GM23338 (cell line): ENCODE data around the gene PHLDA3. TPM values are rescaled to one million over a fixed set of nuclear protein-coding genes. Genes with fewer than 3 reads are reported as not detected.

Source experiments
- ATAC-seq: fragments of 200-7000 bp; cut with Tn5 transposase; 3 replicates; pipeline ENCODE4 v1.9.1; 2020
- DNase-seq: peaks from one replicate; pipeline ENCODE4 v3.0.0-alpha.2; 2015; ENCODE audit warnings: low spot score
- H2AFZ ChIP-seq: fragments of 200-600 bp; sonication (generic); 2 replicates; pipeline ENCODE4 v1.8.0; 2016; ENCODE audit warnings: antibody characterized with exemption, mild to moderate bottlenecking, moderate library complexity
- H3F3A ChIP-seq: fragments of 200-600 bp; sonication (generic); replicated peaks from 2 replicates; pipeline ENCODE4 v1.8.0; 2017; ENCODE audit warnings: antibody characterized with exemption, mixed run types, low read depth
- H3K27ac ChIP-seq: fragments of 200-600 bp; sonication (generic); 2 replicates; pipeline ENCODE4 v1.6.1; 2016; ENCODE audit warnings: low read depth
- H3K27me3 ChIP-seq: fragments of 200-600 bp; sonication (generic); 2 replicates; pipeline ENCODE4 v1.8.0; 2016; ENCODE audit warnings: mild to moderate bottlenecking, mixed run types, moderate library complexity; ENCODE audit not compliant: insufficient read depth
- H3K36me3 ChIP-seq: fragments of 200-600 bp; sonication (generic); 2 replicates; pipeline ENCODE4 v1.8.0; 2016; ENCODE audit warnings: mild to moderate bottlenecking; ENCODE audit not compliant: insufficient read depth
- H3K4me1 ChIP-seq: fragments of 200-600 bp; sonication (generic); 2 replicates; pipeline ENCODE4 v1.8.0; 2016; ENCODE audit warnings: mild to moderate bottlenecking, moderate library complexity; ENCODE audit not compliant: insufficient read depth
- H3K4me2 ChIP-seq: fragments of 200-600 bp; sonication (generic); 2 replicates; pipeline ENCODE4 v1.7.1; 2017; ENCODE audit warnings: mixed run types
- H3K4me3 ChIP-seq: fragments of 200-600 bp; sonication (generic); 2 replicates; pipeline ENCODE4 v1.6.1; 2016; ENCODE audit warnings: mixed run types
- H3K79me2 ChIP-seq: fragments of 200-600 bp; sonication (generic); replicated peaks from 2 replicates; pipeline ENCODE4 v1.8.0; 2017; ENCODE audit warnings: mild to moderate bottlenecking; ENCODE audit not compliant: insufficient read depth
- H3K9me2 ChIP-seq: fragments of 200-600 bp; sonication (generic); 2 replicates; pipeline ENCODE4 v1.8.0; 2017; ENCODE audit not compliant: insufficient read depth
- H4K20me1 ChIP-seq: fragments of 200-600 bp; sonication (generic); replicated peaks from 2 replicates; pipeline ENCODE4 v1.8.0; 2017; ENCODE audit warnings: mild to moderate bottlenecking; ENCODE audit not compliant: insufficient read depth
- H3K27ac Mint-ChIP-seq: 2 replicates; pipeline ENCODE4 v1.8.0; 2020; ENCODE audit warnings: inconsistent platforms, mild to moderate bottlenecking, moderate library complexity, mixed read lengths
- H3K27me3 Mint-ChIP-seq: 3 replicates; pipeline ENCODE4 v1.8.0; 2022; ENCODE audit warnings: low read depth, mild to moderate bottlenecking, moderate library complexity, mixed read lengths, inconsistent platforms; ENCODE audit not compliant: insufficient read depth, poor library complexity
- H3K36me3 Mint-ChIP-seq: 3 replicates; pipeline ENCODE4 v1.8.0; 2021; ENCODE audit warnings: low read depth, mild to moderate bottlenecking, inconsistent platforms, moderate library complexity, mixed read lengths
- H3K4me1 Mint-ChIP-seq: 3 replicates; pipeline ENCODE4 v1.8.0; 2020; ENCODE audit warnings: mild to moderate bottlenecking, inconsistent platforms, mixed read lengths
- H3K4me3 Mint-ChIP-seq: 3 replicates; pipeline ENCODE4 v1.8.0; 2021; ENCODE audit warnings: moderate library complexity, mild to moderate bottlenecking, inconsistent platforms, mixed read lengths
- H3K9me3 Mint-ChIP-seq: 3 replicates; pipeline ENCODE4 v1.8.0; 2020; ENCODE audit warnings: moderate library complexity, mild to moderate bottlenecking, inconsistent platforms, mixed read lengths
- CREB1 ChIP-seq: fragments of 250-450 bp; sonication (Bioruptor Pico); IDR thresholded peaks from 2 replicates; pipeline ENCODE4 v1.5.0; 2020; ENCODE audit warnings: low read depth, mild to moderate bottlenecking, moderate library complexity
- EZH2 ChIP-seq: fragments of 200-600 bp; sonication (generic); IDR thresholded peaks from one replicate; pipeline ENCODE4 v1.8.0; 2017; ENCODE audit warnings: antibody characterized with exemption, mild to moderate bottlenecking, low read depth; ENCODE audit not compliant: unreplicated experiment
- EZH2phosphoT487 ChIP-seq: fragments of 200-600 bp; sonication (generic); IDR thresholded peaks from one replicate; pipeline ENCODE4 v1.8.1; 2018; ENCODE audit warnings: antibody characterized with exemption; ENCODE audit not compliant: unreplicated experiment
- NANOG ChIP-seq: IDR thresholded peaks from 2 replicates; pipeline ENCODE4 v1.6.1; 2016; ENCODE audit warnings: antibody characterized with exemption, borderline replicate concordance
- POLR2AphosphoS5 ChIP-seq: IDR thresholded peaks from 2 replicates; pipeline ENCODE4 v1.6.1; 2016; ENCODE audit warnings: antibody characterized with exemption, low read depth
- ZNF114 ChIP-seq: fragments of 250-450 bp; sonication (Bioruptor Pico); IDR thresholded peaks from 2 replicates; pipeline ENCODE4 v1.5.0; 2020; ENCODE audit warnings: mild to moderate bottlenecking, moderate library complexity
- ZNF331 ChIP-seq: fragments of 250-450 bp; sonication (Bioruptor Pico); IDR thresholded peaks from 2 replicates; pipeline ENCODE4 v1.5.0; 2020; ENCODE audit warnings: low read depth, mild to moderate bottlenecking, moderate library complexity
- polyA plus RNA-seq: library from polyadenylated mRNA; unstranded; fragments of >200 nt; fragmentation: Nextera tagmentation; extraction: Ambion mirVana; gene quantifications from 2 replicates; pipeline ENCODE4 v1.2.1, GENCODE V29; 2016
- total RNA-seq: library from RNA; depleted of rRNA; stranded (reverse); fragments of >200 nt; shearing (Covaris generic); gene quantifications from 2 replicates; pipeline ENCODE4 v1.2.3, GENCODE V29; 2014
- TF ChIP-seq, protein P1 (sequence below): IDR thresholded peaks from 2 replicates; pipeline ENCODE4 v1.6.1; 2016; ENCODE audit warnings: antibody characterized with exemption
- TF ChIP-seq, protein P2 (sequence below): IDR thresholded peaks from one replicate; pipeline ENCODE4 v1.6.1; 2018; ENCODE audit warnings: antibody characterized with exemption; ENCODE audit not compliant: unreplicated experiment
- TF ChIP-seq, protein P3 (sequence below), 2 experiments: fragments of 200-600 bp in 1 of 2; sonication (generic) in 1 of 2; conservative IDR thresholded peaks; 2 replicates each; pipeline versions ENCODE4 v1.5.1 to v1.6.1; 2016 to 2017; ENCODE audit warnings: antibody characterized with exemption in 2 of 2, low read depth in 2 of 2, mild to moderate bottlenecking in 2 of 2, moderate library complexity in 1 of 2

Gene PHLDA3
- total and polyA plus RNA-seq, 2 experiments from 2014 or later: 37.5 to 87.4 TPM

- H3K4me1 ChIP-seq: peaks cover 5% of the 10 kb centered on the region
- ATAC-seq (no peak), DNase-seq (no peak)
- no peaks in the 10 kb centered on the region for H3K9me2 ChIP-seq
- H3K79me2 ChIP-seq: no peaks in the 10 kb centered on the region
- Mint-ChIP-seq H3K27ac (no peak overlapping the region), H3K27me3 (peaks cover 18% of the 10 kb centered on the region), H3K36me3 (no peaks in the 10 kb centered on the region), H3K9me3 (no peaks in the 10 kb centered on the region), H3K4me3 (no peak overlapping the region), H3K4me1 (peaks cover 12% of the 10 kb centered on the region; the same call in 2 of the 3 replicates)
- no peaks in the 10 kb centered on the region for H4K20me1 ChIP-seq
- no peak overlapping the region for H3K27ac ChIP-seq
- no peaks in the 10 kb centered on the region for H3F3A ChIP-seq
- H3K4me3 ChIP-seq: no peak overlapping the region
- no peak overlapping the region for H3K4me2 ChIP-seq
- H3K36me3 ChIP-seq: no peaks in the 10 kb centered on the region
- no peaks in the 10 kb centered on the region for H3K27me3 ChIP-seq
- TF ChIP-seq, protein P1, sequence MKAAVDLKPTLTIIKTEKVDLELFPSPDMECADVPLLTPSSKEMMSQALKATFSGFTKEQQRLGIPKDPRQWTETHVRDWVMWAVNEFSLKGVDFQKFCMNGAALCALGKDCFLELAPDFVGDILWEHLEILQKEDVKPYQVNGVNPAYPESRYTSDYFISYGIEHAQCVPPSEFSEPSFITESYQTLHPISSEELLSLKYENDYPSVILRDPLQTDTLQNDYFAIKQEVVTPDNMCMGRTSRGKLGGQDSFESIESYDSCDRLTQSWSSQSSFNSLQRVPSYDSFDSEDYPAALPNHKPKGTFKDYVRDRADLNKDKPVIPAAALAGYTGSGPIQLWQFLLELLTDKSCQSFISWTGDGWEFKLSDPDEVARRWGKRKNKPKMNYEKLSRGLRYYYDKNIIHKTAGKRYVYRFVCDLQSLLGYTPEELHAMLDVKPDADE: no peak
- TF ChIP-seq ZNF331 (no peak), NANOG (no peak), EZH2 (no peak), CREB1 (CRISPR knock-in tag) (no peak), ZNF114 (no peak)
- TF ChIP-seq, protein P2, sequence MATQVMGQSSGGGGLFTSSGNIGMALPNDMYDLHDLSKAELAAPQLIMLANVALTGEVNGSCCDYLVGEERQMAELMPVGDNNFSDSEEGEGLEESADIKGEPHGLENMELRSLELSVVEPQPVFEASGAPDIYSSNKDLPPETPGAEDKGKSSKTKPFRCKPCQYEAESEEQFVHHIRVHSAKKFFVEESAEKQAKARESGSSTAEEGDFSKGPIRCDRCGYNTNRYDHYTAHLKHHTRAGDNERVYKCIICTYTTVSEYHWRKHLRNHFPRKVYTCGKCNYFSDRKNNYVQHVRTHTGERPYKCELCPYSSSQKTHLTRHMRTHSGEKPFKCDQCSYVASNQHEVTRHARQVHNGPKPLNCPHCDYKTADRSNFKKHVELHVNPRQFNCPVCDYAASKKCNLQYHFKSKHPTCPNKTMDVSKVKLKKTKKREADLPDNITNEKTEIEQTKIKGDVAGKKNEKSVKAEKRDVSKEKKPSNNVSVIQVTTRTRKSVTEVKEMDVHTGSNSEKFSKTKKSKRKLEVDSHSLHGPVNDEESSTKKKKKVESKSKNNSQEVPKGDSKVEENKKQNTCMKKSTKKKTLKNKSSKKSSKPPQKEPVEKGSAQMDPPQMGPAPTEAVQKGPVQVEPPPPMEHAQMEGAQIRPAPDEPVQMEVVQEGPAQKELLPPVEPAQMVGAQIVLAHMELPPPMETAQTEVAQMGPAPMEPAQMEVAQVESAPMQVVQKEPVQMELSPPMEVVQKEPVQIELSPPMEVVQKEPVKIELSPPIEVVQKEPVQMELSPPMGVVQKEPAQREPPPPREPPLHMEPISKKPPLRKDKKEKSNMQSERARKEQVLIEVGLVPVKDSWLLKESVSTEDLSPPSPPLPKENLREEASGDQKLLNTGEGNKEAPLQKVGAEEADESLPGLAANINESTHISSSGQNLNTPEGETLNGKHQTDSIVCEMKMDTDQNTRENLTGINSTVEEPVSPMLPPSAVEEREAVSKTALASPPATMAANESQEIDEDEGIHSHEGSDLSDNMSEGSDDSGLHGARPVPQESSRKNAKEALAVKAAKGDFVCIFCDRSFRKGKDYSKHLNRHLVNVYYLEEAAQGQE: no peak
- H2AFZ ChIP-seq: no peak overlapping the region
Observed at GRCh38 chr1:201434266-201434665, 34.7 kb downstream of the PHLDA3 start.

DNA sequence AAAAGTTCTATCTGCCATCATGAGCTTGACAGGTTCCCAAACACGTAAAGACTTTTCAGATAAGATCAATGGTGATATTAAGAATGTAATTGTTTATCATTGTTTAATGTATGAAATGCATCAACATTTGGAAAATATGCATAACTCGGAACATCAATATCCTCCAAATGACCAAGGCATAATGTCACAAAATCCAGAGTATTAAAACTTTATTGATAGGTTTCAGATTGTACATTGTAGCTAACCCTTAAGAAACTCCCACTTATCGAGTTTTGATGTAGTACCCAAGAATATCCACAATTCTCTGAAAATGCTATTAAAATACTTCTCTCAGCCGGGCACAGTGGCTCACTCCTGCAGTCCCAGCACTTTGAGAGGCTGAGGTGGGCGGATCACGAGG, 35.4 kb downstream of the PHLDA3 start:
- no peak overlapping the region for H2AFZ ChIP-seq
- Mint-ChIP-seq H3K27ac (no peak overlapping the region), H3K36me3 (no peaks in the 10 kb centered on the region), H3K4me1 (peaks cover 12% of the 10 kb centered on the region; the same call in 2 of the 3 replicates), H3K9me3 (no peaks in the 10 kb centered on the region), H3K27me3 (peaks cover 18% of the 10 kb centered on the region), H3K4me3 (no peak overlapping the region)
- H3F3A ChIP-seq: no peaks in the 10 kb centered on the region
- H3K4me3 ChIP-seq: no peak overlapping the region
- no peak for ATAC-seq
- H4K20me1 ChIP-seq: no peaks in the 10 kb centered on the region
- no peak overlapping the region for H3K4me2 ChIP-seq
- H3K36me3 ChIP-seq: no peaks in the 10 kb centered on the region
- no peaks in the 10 kb centered on the region for H3K9me2 ChIP-seq
- peaks cover 5% of the 10 kb centered on the region for H3K4me1 ChIP-seq
- H3K79me2 ChIP-seq: no peaks in the 10 kb centered on the region
- H3K27ac ChIP-seq: no peak overlapping the region
- no peak for DNase-seq
- H3K27me3 ChIP-seq: no peaks in the 10 kb centered on the region
- TF ChIP-seq NANOG (no peak), POLR2AphosphoS5 (no peak), EZH2phosphoT487 (no peak)
- TF ChIP-seq, protein P3, sequence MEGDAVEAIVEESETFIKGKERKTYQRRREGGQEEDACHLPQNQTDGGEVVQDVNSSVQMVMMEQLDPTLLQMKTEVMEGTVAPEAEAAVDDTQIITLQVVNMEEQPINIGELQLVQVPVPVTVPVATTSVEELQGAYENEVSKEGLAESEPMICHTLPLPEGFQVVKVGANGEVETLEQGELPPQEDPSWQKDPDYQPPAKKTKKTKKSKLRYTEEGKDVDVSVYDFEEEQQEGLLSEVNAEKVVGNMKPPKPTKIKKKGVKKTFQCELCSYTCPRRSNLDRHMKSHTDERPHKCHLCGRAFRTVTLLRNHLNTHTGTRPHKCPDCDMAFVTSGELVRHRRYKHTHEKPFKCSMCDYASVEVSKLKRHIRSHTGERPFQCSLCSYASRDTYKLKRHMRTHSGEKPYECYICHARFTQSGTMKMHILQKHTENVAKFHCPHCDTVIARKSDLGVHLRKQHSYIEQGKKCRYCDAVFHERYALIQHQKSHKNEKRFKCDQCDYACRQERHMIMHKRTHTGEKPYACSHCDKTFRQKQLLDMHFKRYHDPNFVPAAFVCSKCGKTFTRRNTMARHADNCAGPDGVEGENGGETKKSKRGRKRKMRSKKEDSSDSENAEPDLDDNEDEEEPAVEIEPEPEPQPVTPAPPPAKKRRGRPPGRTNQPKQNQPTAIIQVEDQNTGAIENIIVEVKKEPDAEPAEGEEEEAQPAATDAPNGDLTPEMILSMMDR (conservative IDR thresholded peaks at IDR 0.05; ENCODE audit: low read depth in 2 of 2): no peak
